Natural killer cell treated with Interleukin-12 subunit alpha and Interleukin-12 subunit beta and Interleukin-15 and Interleukin-18, amount 100 ng/mL, for 72 hours (primary cell): Measurements from ENCODE around the gene UBQLN3. TPM values are rescaled to one million over a fixed set of nuclear protein-coding genes. Genes with fewer than 3 reads are reported as not detected.
A peak's percentile ranks its signal among the peaks of the same experiment; 100 is the strongest.

Source experiments
- ATAC-seq, 2 donors: fragments of 150-1000 bp; cut with Tn5 transposase in 1 of 2; sonication (Bioruptor Pico), chemical (Tn5 transposase) in 1 of 2; 2 replicates each; pipeline ENCODE4 v1.10.0; 2021
- DNase-seq: peaks from one replicate; pipeline ENCODE4 v3.0.0; 2022; ENCODE audit warnings: low spot score
- H3K27ac Mint-ChIP-seq, 2 donors: 1 replicate in 1 of 2; 2 replicates in 1 of 2; pipeline ENCODE4 v1.8.0; 2022; ENCODE audit warnings: mixed read lengths in 2 of 2, mild to moderate bottlenecking in 1 of 2, moderate library complexity in 1 of 2
- H3K27me3 Mint-ChIP-seq, 2 donors: 1 replicate in 1 of 2; 2 replicates in 1 of 2; pipeline ENCODE4 v1.8.0; 2022; ENCODE audit warnings: mixed read lengths in 2 of 2
- H3K36me3 Mint-ChIP-seq: one replicate; pipeline ENCODE4 v1.8.0; 2022; ENCODE audit warnings: mixed read lengths
- H3K4me1 Mint-ChIP-seq, 2 donors: 1 replicate in 1 of 2; 2 replicates in 1 of 2; pipeline ENCODE4 v1.8.0; 2022; ENCODE audit warnings: low read depth in 2 of 2, mixed read lengths in 2 of 2, mild to moderate bottlenecking in 1 of 2
- H3K4me3 Mint-ChIP-seq: one replicate; pipeline ENCODE4 v1.8.0; 2022; ENCODE audit warnings: mixed read lengths
- H3K9me3 Mint-ChIP-seq: 2 replicates; pipeline ENCODE4 v1.8.0; 2022; ENCODE audit warnings: mixed read lengths
- total RNA-seq, 2 donors: library from RNA; stranded (reverse); gene quantifications; one replicate each; pipeline ENCODE4 v1.2.3, GENCODE V29; 2022

The UBQLN3 gene
- not detected for total RNA-seq

GRCh38 chr11:5509803-5510202, at the start of gene UBQLN3:
Gene UBQLN3, minus strand, starts transcription at chr11:5509957. Its CDS starts 399 bp downstream, at chr11:5509558.
- peaks cover 9 to 28% of the 10 kb centered on the region in 2 donors for H3K27me3 Mint-ChIP-seq
- no peak for DNase-seq
- no peaks in the 10 kb centered on the region for H3K9me3 Mint-ChIP-seq
- no peaks in the 10 kb centered on the region for H3K4me1 Mint-ChIP-seq
- ATAC-seq = no peak
- no peak within 1 kb of the TSS for H3K4me3 Mint-ChIP-seq
- H3K36me3 Mint-ChIP-seq = no peaks in the 10 kb centered on the region
- H3K27ac Mint-ChIP-seq = no peak within 1 kb of the TSS

- Mint-ChIP-seq H3K27me3 (peaks cover 28 to 30% of the 10 kb centered on the region in 2 donors), H3K4me3 (no peak overlapping the region), H3K4me1 (no peaks in the 10 kb centered on the region), H3K9me3 (no peaks in the 10 kb centered on the region), H3K27ac (no peak overlapping the region), H3K36me3 (no peaks in the 10 kb centered on the region)
- ATAC-seq = no peak
- no peak for DNase-seq
These were observed 48.0 kb upstream of the UBQLN3 start for GRCh38 chr11:5557751-5558150.

GRCh38 chr11:5556596-5557188, 46.9 kb upstream of the UBQLN3 start:
- Mint-ChIP-seq H3K9me3 (no peaks in the 10 kb centered on the region), H3K27me3 (peaks cover 27 to 34% of the 10 kb centered on the region in 2 donors), H3K36me3 (no peaks in the 10 kb centered on the region), H3K4me1 (no peaks in the 10 kb centered on the region), H3K4me3 (no peak overlapping the region), H3K27ac (no peak overlapping the region)
- DNase-seq (no peak), ATAC-seq (peak in 1 of 2 donors; percentile 40)

GRCh38 chr11:5553343-5553742, 43.6 kb upstream of the UBQLN3 start:
- H3K4me1 Mint-ChIP-seq = no peaks in the 10 kb centered on the region
- no peaks in the 10 kb centered on the region for H3K36me3 Mint-ChIP-seq
- H3K4me3 Mint-ChIP-seq = no peak overlapping the region
- no peak for DNase-seq
- peaks cover 27 to 31% of the 10 kb centered on the region in 2 donors for H3K27me3 Mint-ChIP-seq
- no peaks in the 10 kb centered on the region for H3K9me3 Mint-ChIP-seq
- H3K27ac Mint-ChIP-seq = no peak overlapping the region
- no peak for ATAC-seq

- ATAC-seq (no peak), DNase-seq (no peak)
- Mint-ChIP-seq H3K4me1 (no peaks in the 10 kb centered on the region), H3K27me3 (peaks cover 24 to 31% of the 10 kb centered on the region in 2 donors), H3K4me3 (no peak overlapping the region), H3K9me3 (no peaks in the 10 kb centered on the region), H3K27ac (no peak overlapping the region), H3K36me3 (no peaks in the 10 kb centered on the region)
These were observed 40.8 kb upstream of the UBQLN3 start for GRCh38 chr11:5550440-5551095.

- H3K27ac Mint-ChIP-seq = no peak within 1 kb of the TSS
- H3K4me3 Mint-ChIP-seq = no peak within 1 kb of the TSS
- H3K9me3 Mint-ChIP-seq = no peaks in the 10 kb centered on the region
- H3K4me1 Mint-ChIP-seq = no peaks in the 10 kb centered on the region
- ATAC-seq (no peak), DNase-seq (no peak)
- peaks cover 10 to 15% of the 10 kb centered on the region in 2 donors for H3K27me3 Mint-ChIP-seq
- no peaks in the 10 kb centered on the region for H3K36me3 Mint-ChIP-seq
These were observed 38.7 kb upstream of the UBQLN3 start, which contains the start of gene OR52H1 for GRCh38 chr11:5548440-5548839. Gene OR52H1, minus strand, starts transcription at chr11:5548540. Its CDS starts 3,035 bp downstream, at chr11:5545505.

- no peak for ATAC-seq
- Mint-ChIP-seq H3K4me3 (no peak overlapping the region), H3K36me3 (no peaks in the 10 kb centered on the region), H3K27ac (no peak overlapping the region), H3K4me1 (no peaks in the 10 kb centered on the region), H3K9me3 (no peaks in the 10 kb centered on the region), H3K27me3 (peaks cover 10 to 11% of the 10 kb centered on the region in 2 donors)
- no peak for DNase-seq
These were observed 38.2 kb upstream of the UBQLN3 start for GRCh38 chr11:5547982-5548381.

GRCh38 chr11:5546457-5546856, 36.7 kb upstream of the UBQLN3 start:
- no peaks in the 10 kb centered on the region for H3K4me1 Mint-ChIP-seq
- no peaks in the 10 kb centered on the region for H3K9me3 Mint-ChIP-seq
- H3K36me3 Mint-ChIP-seq = no peaks in the 10 kb centered on the region
- no peak for ATAC-seq
- no peak for DNase-seq
- no peak overlapping the region for H3K27ac Mint-ChIP-seq
- no peak overlapping the region for H3K4me3 Mint-ChIP-seq
- H3K27me3 Mint-ChIP-seq = peaks cover 3 to 8% of the 10 kb centered on the region in 2 donors

- H3K36me3 Mint-ChIP-seq = peaks cover 8% of the 10 kb centered on the region
- no peaks in the 10 kb centered on the region for H3K4me1 Mint-ChIP-seq
- H3K4me3 Mint-ChIP-seq = no peak overlapping the region
- no peak overlapping the region for H3K27ac Mint-ChIP-seq
- no peak for DNase-seq
- H3K9me3 Mint-ChIP-seq = peaks cover 3% of the 10 kb centered on the region
- H3K27me3 Mint-ChIP-seq = peaks cover 19 to 21% of the 10 kb centered on the region in 2 donors
- ATAC-seq = no peak
These were observed 31.7 kb upstream of the UBQLN3 start for GRCh38 chr11:5541427-5541826.

- ATAC-seq = no peak
- Mint-ChIP-seq H3K4me1 (no peaks in the 10 kb centered on the region), H3K27me3 (peaks cover 19 to 23% of the 10 kb centered on the region in 2 donors)
These were observed 26.7 kb upstream of the UBQLN3 start for GRCh38 chr11:5536482-5536881.

GRCh38 chr11:5534046-5534445, 24.3 kb upstream of the UBQLN3 start:
- no peak overlapping the region for H3K4me3 Mint-ChIP-seq
- peaks cover 11 to 18% of the 10 kb centered on the region in 2 donors for H3K27me3 Mint-ChIP-seq
- H3K27ac Mint-ChIP-seq = no peak overlapping the region

More at GRCh38 chr11:5536482-5536881, 26.7 kb upstream of the UBQLN3 start:
- DNase-seq = no peak
- Mint-ChIP-seq H3K4me3 (no peak overlapping the region), H3K27ac (no peak overlapping the region), H3K9me3 (peaks cover 3% of the 10 kb centered on the region), H3K36me3 (peaks cover 8% of the 10 kb centered on the region)

GRCh38 chr11:5531053-5531831, 21.5 kb upstream of the UBQLN3 start:
- H3K4me3 Mint-ChIP-seq = no peak overlapping the region
- H3K36me3 Mint-ChIP-seq = no peaks in the 10 kb centered on the region
- H3K9me3 Mint-ChIP-seq = no peaks in the 10 kb centered on the region
- peak in 1 of 2 donors; percentile 37 for ATAC-seq
- no peak overlapping the region for H3K27ac Mint-ChIP-seq
- peaks cover 5 to 9% of the 10 kb centered on the region in 2 donors for H3K27me3 Mint-ChIP-seq
- no peaks in the 10 kb centered on the region for H3K4me1 Mint-ChIP-seq
- no peak for DNase-seq

More at GRCh38 chr11:5534046-5534445, 24.3 kb upstream of the UBQLN3 start:
- Mint-ChIP-seq H3K36me3 (peaks cover 8% of the 10 kb centered on the region), H3K9me3 (peaks cover 3% of the 10 kb centered on the region), H3K4me1 (no peaks in the 10 kb centered on the region)
- no peak for DNase-seq
- no peak for ATAC-seq

- peaks cover 5 to 18% of the 10 kb centered on the region in 2 donors for H3K27me3 Mint-ChIP-seq
- no peaks in the 10 kb centered on the region for H3K36me3 Mint-ChIP-seq
- DNase-seq = no peak
- no peaks in the 10 kb centered on the region for H3K9me3 Mint-ChIP-seq
- no peaks in the 10 kb centered on the region for H3K4me1 Mint-ChIP-seq
- no peak for ATAC-seq
- no peak overlapping the region for H3K4me3 Mint-ChIP-seq
- H3K27ac Mint-ChIP-seq = no peak overlapping the region
These were observed 18.7 kb upstream of the UBQLN3 start for GRCh38 chr11:5528495-5528894.

- peak; percentile 13 to 49 for ATAC-seq
- Mint-ChIP-seq H3K27ac (no peak overlapping the region), H3K9me3 (no peaks in the 10 kb centered on the region), H3K36me3 (no peaks in the 10 kb centered on the region), H3K4me1 (no peaks in the 10 kb centered on the region), H3K4me3 (no peak overlapping the region), H3K27me3 (peaks cover 5 to 18% of the 10 kb centered on the region in 2 donors)
- DNase-seq = no peak
These were observed 18.0 kb upstream of the UBQLN3 start for GRCh38 chr11:5527716-5528115.
